Endodermal cell (in vitro differentiated cells): ENCODE measurements around the gene DHRS7C. TPM values are rescaled to one million over a fixed set of nuclear protein-coding genes. Genes with fewer than 3 reads are reported as not detected.

Experiments
- DNase-seq: peaks from one replicate; pipeline ENCODE4 v3.0.0-alpha.2; 2017
- H3K27ac ChIP-seq: 2 replicates; pipeline ENCODE4 v1.5.1; 2013; ENCODE audit warnings: mild to moderate bottlenecking, low read depth, low read length, moderate library complexity
- H3K27me3 ChIP-seq: 2 replicates; pipeline ENCODE4 v1.6.1; 2013; ENCODE audit warnings: mild to moderate bottlenecking, low read length, moderate library complexity; ENCODE audit not compliant: insufficient read depth, control insufficient read depth, poor library complexity, severe bottlenecking
- H3K36me3 ChIP-seq: 2 replicates; pipeline ENCODE4 v1.7.0; 2013; ENCODE audit warnings: mild to moderate bottlenecking, low read length, moderate library complexity; ENCODE audit not compliant: control insufficient read depth, insufficient read depth
- H3K4me1 ChIP-seq: one replicate; pipeline ENCODE4 v1.7.0; 2013; ENCODE audit warnings: low read length; ENCODE audit not compliant: control insufficient read depth, insufficient read depth
- H3K4me3 ChIP-seq: 2 replicates; pipeline ENCODE4 v1.5.1; 2013; ENCODE audit warnings: mild to moderate bottlenecking, low read length, moderate library complexity
- H3K9ac ChIP-seq: 2 replicates; pipeline ENCODE4 v1.6.1; 2013; ENCODE audit warnings: mild to moderate bottlenecking, low read length, moderate library complexity; ENCODE audit not compliant: poor library complexity, severe bottlenecking; ENCODE audit errors: extremely low read depth
- H3K9me3 ChIP-seq: 2 replicates; pipeline ENCODE4 v1.6.1; 2013; ENCODE audit warnings: mild to moderate bottlenecking, low read length, moderate library complexity; ENCODE audit not compliant: control insufficient read depth
- H3K27ac Mint-ChIP-seq: 2 replicates; pipeline ENCODE4 v1.8.0; 2020; ENCODE audit warnings: mixed read lengths
- H3K27me3 Mint-ChIP-seq: 2 replicates; pipeline ENCODE4 v1.8.0; 2021; ENCODE audit warnings: mild to moderate bottlenecking, mixed read lengths; ENCODE audit not compliant: insufficient read depth
- H3K36me3 Mint-ChIP-seq: 2 replicates; pipeline ENCODE4 v1.8.0; 2020; ENCODE audit warnings: low read depth, mixed read lengths
- H3K4me1 Mint-ChIP-seq: 2 replicates; pipeline ENCODE4 v1.8.0; 2020; ENCODE audit warnings: mixed read lengths
- H3K4me3 Mint-ChIP-seq: 2 replicates; pipeline ENCODE4 v1.8.0; 2020; ENCODE audit warnings: mild to moderate bottlenecking, moderate library complexity, mixed read lengths
- H3K9me3 Mint-ChIP-seq: 2 replicates; pipeline ENCODE4 v1.8.0; 2020; ENCODE audit warnings: mild to moderate bottlenecking, mixed read lengths
- CTCF ChIP-seq: fragments of 200-600 bp; sonication (generic); conservative IDR thresholded peaks from 2 replicates; pipeline ENCODE4 v1.5.0; 2021; ENCODE audit warnings: antibody characterized with exemption, mild to moderate bottlenecking
- WGBS, 2 experiments: methylation state at CpG; one replicate each; pipeline versions ENCODE4 v1.1.5 to v1.1.7; 2013; ENCODE audit warnings: missing lambda C conversion rate in 2 of 2, mixed read lengths in 1 of 2; ENCODE audit not compliant: insufficient coverage in 1 of 2, insufficient read length in 1 of 2; 5-methylcytosine and 5-hydroxymethylcytosine counted together
- total RNA-seq, 2 donors: library from RNA; stranded (reverse); fragmentation: NEBNext Ultra II Directional in 1 of 2; extraction: Animal tissue kit (Norgen Biotek cat#: 25700) in 1 of 2; gene quantifications; 2 replicates in 1 of 2; 3 replicates in 1 of 2; pipeline ENCODE4 v1.2.1, GENCODE V29; 2021

Gene DHRS7C
- total RNA-seq, 2 donors from 2014 or later: not detected

GRCh38 chr17:9806699-9807098 is 15.3 kb upstream of the DHRS7C start:
- WGBS, 2 experiments: 90 to 92% methylated on average over 5 to 6 of the region's 6 CpGs
- no peak for TF ChIP-seq CTCF
- peaks cover 35% of the 10 kb centered on the region for H3K27me3 Mint-ChIP-seq

GRCh38 chr17:9805769-9806168 is 14.4 kb upstream of the DHRS7C start:
- H3K27me3 ChIP-seq: peaks cover 24% of the 10 kb centered on the region
- TF ChIP-seq CTCF: no peak
- Mint-ChIP-seq H3K4me1 (peaks cover 12% of the 10 kb centered on the region), H3K36me3 (no peaks in the 10 kb centered on the region), H3K27ac (no peak overlapping the region), H3K4me3 (no peak overlapping the region), H3K9me3 (peaks cover 3% of the 10 kb centered on the region), H3K27me3 (peaks cover 33% of the 10 kb centered on the region)
- no peak overlapping the region for H3K4me3 ChIP-seq
- H3K36me3 ChIP-seq: no peaks in the 10 kb centered on the region
- H3K9ac ChIP-seq: no peak overlapping the region
- H3K4me1 ChIP-seq: peaks cover 10% of the 10 kb centered on the region
- no peak for DNase-seq
- H3K27ac ChIP-seq: no peak overlapping the region
- 90 to 94% methylated on average over 4 of the region's 4 CpGs for WGBS, 2 experiments
- H3K9me3 ChIP-seq: no peaks in the 10 kb centered on the region

More at GRCh38 chr17:9806699-9807098, 15.3 kb upstream of the DHRS7C start:
- no peak overlapping the region for H3K9ac ChIP-seq
- no peaks in the 10 kb centered on the region for H3K36me3 Mint-ChIP-seq
- no peaks in the 10 kb centered on the region for H3K9me3 ChIP-seq
- H3K4me3 ChIP-seq: no peak overlapping the region
- no peak overlapping the region for H3K27ac Mint-ChIP-seq
- peaks cover 3% of the 10 kb centered on the region for H3K9me3 Mint-ChIP-seq
- no peak for DNase-seq
- peaks cover 17% of the 10 kb centered on the region for H3K4me1 ChIP-seq
- H3K36me3 ChIP-seq: no peaks in the 10 kb centered on the region
- H3K27ac ChIP-seq: no peak overlapping the region
- peaks cover 22% of the 10 kb centered on the region for H3K4me1 Mint-ChIP-seq
- peaks cover 28% of the 10 kb centered on the region for H3K27me3 ChIP-seq
- H3K4me3 Mint-ChIP-seq: no peak overlapping the region

- no peak overlapping the region for H3K9ac ChIP-seq
- H3K4me3 ChIP-seq: no peak overlapping the region
- H3K27me3 ChIP-seq: peaks cover 9% of the 10 kb centered on the region
- no peak overlapping the region for H3K27ac ChIP-seq
- Mint-ChIP-seq H3K4me1 (no peaks in the 10 kb centered on the region), H3K27ac (no peak overlapping the region), H3K36me3 (no peaks in the 10 kb centered on the region), H3K27me3 (peaks cover 19% of the 10 kb centered on the region), H3K4me3 (no peak overlapping the region), H3K9me3 (no peaks in the 10 kb centered on the region)
- no peak for TF ChIP-seq CTCF
- DNase-seq: no peak
- H3K36me3 ChIP-seq: no peaks in the 10 kb centered on the region
- H3K4me1 ChIP-seq: no peaks in the 10 kb centered on the region
- WGBS, 2 experiments: 85 to 96% methylated on average over 3 to 4 of the region's 4 CpGs
- no peaks in the 10 kb centered on the region for H3K9me3 ChIP-seq
Observed at GRCh38 chr17:9802697-9803096, 11.3 kb upstream of the DHRS7C start.
